OCI-LY3 (cell line): ENCODE results near the gene RER1.

Experiments used
- H2AFZ ChIP-seq: fragments of 200-600, 300-600 bp; shearing (Covaris generic); 2 replicates; pipeline ENCODE4 v1.6.0; 2014; ENCODE audit warnings: antibody characterized with exemption, low read depth, low read length
- H3K27ac ChIP-seq: fragments of 200-600, 300-600 bp; sonication (generic); 2 replicates; pipeline ENCODE4 v1.5.1; 2014; ENCODE audit warnings: mild to moderate bottlenecking, low read length, moderate library complexity, mixed read lengths
- H3K27me3 ChIP-seq: fragments of 200-600, 300-600 bp; sonication (generic); 2 replicates; pipeline ENCODE4 v1.6.1; 2014; ENCODE audit warnings: low read depth, low read length, mixed read lengths
- H3K36me3 ChIP-seq: fragments of 200-600, 300-600 bp; sonication (generic); replicated peaks from 2 replicates; pipeline ENCODE3; 2014; ENCODE audit warnings: low read depth, low read length, mixed read lengths
- H3K4me1 ChIP-seq: fragments of 300-600, 200-600 bp; sonication (generic); 2 replicates; pipeline ENCODE4 v1.6.1; 2014; ENCODE audit warnings: low read length, mixed read lengths
- H3K4me2 ChIP-seq: fragments of 200-600, 300-600 bp; sonication (generic); 2 replicates; pipeline ENCODE4 v1.6.1; 2014; ENCODE audit warnings: low read length, mixed read lengths
- H3K4me3 ChIP-seq: fragments of 300-600, 200-600 bp; sonication (generic); 2 replicates; pipeline ENCODE4 v1.5.1; 2014; ENCODE audit warnings: antibody characterized with exemption, mild to moderate bottlenecking, low read length, moderate library complexity
- H3K79me2 ChIP-seq: fragments of 300-600, 200-600 bp; shearing (Covaris generic); 2 replicates; pipeline ENCODE4 v1.6.1; 2014; ENCODE audit warnings: mild to moderate bottlenecking, low read length, mixed read lengths
- H3K9ac ChIP-seq: fragments of 300-600, 200-600 bp; shearing (Covaris generic); 2 replicates; pipeline ENCODE4 v1.6.0; 2014; ENCODE audit warnings: mild to moderate bottlenecking, low read length, moderate library complexity
- H3K9me3 ChIP-seq: fragments of 200-600, 300-600 bp; shearing (Covaris generic); 2 replicates; pipeline ENCODE4 v1.6.1; 2014; ENCODE audit warnings: low read length, mixed read lengths; ENCODE audit not compliant: insufficient read depth
- H4K20me1 ChIP-seq: fragments of 200-600, 300-600 bp; sonication (generic); 2 replicates; pipeline ENCODE4 v1.6.1; 2016; ENCODE audit warnings: low read length, mixed read lengths; ENCODE audit not compliant: insufficient read depth
- EZH2phosphoT487 ChIP-seq: fragments of 200-600 bp; shearing (Covaris generic); IDR thresholded peaks from 2 replicates; pipeline ENCODE4 v1.6.1; 2018; ENCODE audit warnings: antibody characterized with exemption, mixed run types, low read depth
- TF ChIP-seq, protein P1 (sequence below): fragments of 200-600, 300-600 bp; sonication (generic); IDR thresholded peaks from 2 replicates; pipeline ENCODE4 v1.5.1; 2014; ENCODE audit warnings: antibody characterized with exemption, low read length, low read depth

Gene RER1

DNA sequence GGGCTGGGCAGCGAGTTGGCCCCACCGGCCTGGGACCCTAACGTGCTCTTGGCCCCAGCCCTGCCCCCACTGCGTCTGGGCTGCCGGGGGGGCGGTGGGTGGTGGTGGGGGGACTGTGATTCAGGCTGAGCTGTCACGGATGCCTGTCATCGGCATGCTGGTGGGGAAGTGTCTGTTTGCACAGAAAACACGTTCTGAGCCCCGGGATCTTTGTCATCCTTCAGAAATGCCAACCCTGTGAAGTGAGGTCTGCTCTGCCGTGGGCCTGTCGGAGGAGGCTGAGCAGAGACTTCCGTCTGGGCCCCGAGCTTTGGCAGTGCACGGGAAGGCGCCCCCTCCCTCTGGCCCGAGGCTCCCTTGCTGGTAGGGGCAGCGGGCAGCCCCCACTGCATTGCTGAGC lies 60.1 kb downstream of the RER1 start:
- no peaks in the 10 kb centered on the region for H3K27me3 ChIP-seq
- H4K20me1 ChIP-seq: no peaks in the 10 kb centered on the region
- no peaks in the 10 kb centered on the region for H3K36me3 ChIP-seq
- no peak overlapping the region for H3K4me2 ChIP-seq
- H2AFZ ChIP-seq: no peak overlapping the region
- TF ChIP-seq, protein P1, sequence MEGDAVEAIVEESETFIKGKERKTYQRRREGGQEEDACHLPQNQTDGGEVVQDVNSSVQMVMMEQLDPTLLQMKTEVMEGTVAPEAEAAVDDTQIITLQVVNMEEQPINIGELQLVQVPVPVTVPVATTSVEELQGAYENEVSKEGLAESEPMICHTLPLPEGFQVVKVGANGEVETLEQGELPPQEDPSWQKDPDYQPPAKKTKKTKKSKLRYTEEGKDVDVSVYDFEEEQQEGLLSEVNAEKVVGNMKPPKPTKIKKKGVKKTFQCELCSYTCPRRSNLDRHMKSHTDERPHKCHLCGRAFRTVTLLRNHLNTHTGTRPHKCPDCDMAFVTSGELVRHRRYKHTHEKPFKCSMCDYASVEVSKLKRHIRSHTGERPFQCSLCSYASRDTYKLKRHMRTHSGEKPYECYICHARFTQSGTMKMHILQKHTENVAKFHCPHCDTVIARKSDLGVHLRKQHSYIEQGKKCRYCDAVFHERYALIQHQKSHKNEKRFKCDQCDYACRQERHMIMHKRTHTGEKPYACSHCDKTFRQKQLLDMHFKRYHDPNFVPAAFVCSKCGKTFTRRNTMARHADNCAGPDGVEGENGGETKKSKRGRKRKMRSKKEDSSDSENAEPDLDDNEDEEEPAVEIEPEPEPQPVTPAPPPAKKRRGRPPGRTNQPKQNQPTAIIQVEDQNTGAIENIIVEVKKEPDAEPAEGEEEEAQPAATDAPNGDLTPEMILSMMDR: no peak
- TF ChIP-seq EZH2phosphoT487: no peak
- no peaks in the 10 kb centered on the region for H3K79me2 ChIP-seq
- H3K27ac ChIP-seq: no peak overlapping the region
- no peak overlapping the region for H3K4me3 ChIP-seq
- H3K9me3 ChIP-seq: no peaks in the 10 kb centered on the region
- H3K4me1 ChIP-seq: no peaks in the 10 kb centered on the region
- H3K9ac ChIP-seq: no peak overlapping the region

DNA sequence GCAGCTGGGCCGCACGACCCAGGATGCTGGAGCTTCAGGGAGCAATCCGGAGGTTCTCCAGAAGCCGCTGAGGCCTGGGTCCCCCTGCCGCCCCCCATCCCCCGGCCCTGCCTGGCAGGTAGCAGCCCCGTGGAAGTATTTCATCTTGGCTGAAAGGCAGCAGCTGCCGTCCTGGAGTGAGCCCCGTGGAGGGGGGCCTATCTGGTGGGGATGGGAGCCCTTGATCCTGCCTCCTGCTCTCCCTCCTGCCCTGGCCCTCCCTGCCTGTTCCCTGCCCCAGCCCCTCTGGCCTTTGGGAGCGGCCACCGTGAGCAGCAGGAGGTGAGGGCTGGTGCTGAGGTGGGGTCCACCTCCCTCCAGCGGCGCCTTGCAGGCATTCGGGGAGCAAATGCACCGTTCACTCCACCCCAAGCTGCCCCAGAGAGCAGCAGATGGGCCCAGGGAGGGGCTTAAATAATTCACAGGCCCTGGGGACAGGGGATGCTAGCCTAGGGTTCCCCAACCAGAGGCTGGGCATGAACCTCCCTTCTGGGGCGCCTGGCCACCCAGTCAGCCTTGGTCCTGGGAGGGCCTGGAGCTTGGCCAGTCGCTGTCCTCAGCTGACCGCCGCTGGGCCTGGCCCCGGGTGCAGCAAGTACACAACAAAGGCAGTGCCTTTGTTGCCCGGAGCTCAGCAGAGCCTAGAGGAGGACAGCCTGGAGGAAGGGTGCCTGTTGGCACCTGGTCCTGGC lies 60.7 kb downstream of the RER1 start:
- H3K27ac ChIP-seq: no peak overlapping the region
- H3K79me2 ChIP-seq: no peaks in the 10 kb centered on the region
- no peaks in the 10 kb centered on the region for H3K4me1 ChIP-seq
- H3K36me3 ChIP-seq: no peaks in the 10 kb centered on the region
- no peak overlapping the region for H3K9ac ChIP-seq
- no peak overlapping the region for H2AFZ ChIP-seq
- H3K4me3 ChIP-seq: no peak overlapping the region
- H3K27me3 ChIP-seq: no peaks in the 10 kb centered on the region
- H3K9me3 ChIP-seq: no peaks in the 10 kb centered on the region
- no peaks in the 10 kb centered on the region for H4K20me1 ChIP-seq
- H3K4me2 ChIP-seq: no peak overlapping the region
- no peak for TF ChIP-seq EZH2phosphoT487
- TF ChIP-seq, protein P1: no peak

DNA sequence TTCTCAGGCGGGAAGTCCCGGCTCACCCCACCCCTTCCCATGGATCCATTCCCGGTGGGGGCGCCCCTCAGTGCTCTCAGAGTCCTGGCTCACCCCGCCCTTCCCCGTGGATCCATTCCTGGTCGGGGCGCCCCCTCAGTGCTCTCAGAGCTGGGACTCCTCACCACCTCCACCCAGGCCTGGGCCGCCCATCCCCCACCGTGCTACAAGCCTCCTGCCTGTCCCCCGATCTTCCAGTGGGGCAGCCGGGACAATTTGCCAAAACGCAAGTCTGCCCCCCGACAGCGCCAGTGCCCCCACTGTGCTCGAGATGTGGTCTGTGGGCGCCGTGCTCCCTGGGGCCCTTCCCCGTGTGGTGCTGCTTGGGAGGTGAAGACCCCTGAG lies 61.3 kb downstream of the RER1 start:
- Histone ChIP-seq H3K4me2 (no peak overlapping the region), H3K27ac (no peak overlapping the region), H3K9ac (no peak overlapping the region), H3K4me1 (no peaks in the 10 kb centered on the region), H3K4me3 (no peak overlapping the region), H4K20me1 (no peaks in the 10 kb centered on the region), H3K27me3 (no peaks in the 10 kb centered on the region), H3K9me3 (no peaks in the 10 kb centered on the region), H3K79me2 (no peaks in the 10 kb centered on the region), H2AFZ (no peak overlapping the region), H3K36me3 (no peaks in the 10 kb centered on the region)
- no peak for TF ChIP-seq EZH2phosphoT487
- TF ChIP-seq, protein P1: no peak

DNA sequence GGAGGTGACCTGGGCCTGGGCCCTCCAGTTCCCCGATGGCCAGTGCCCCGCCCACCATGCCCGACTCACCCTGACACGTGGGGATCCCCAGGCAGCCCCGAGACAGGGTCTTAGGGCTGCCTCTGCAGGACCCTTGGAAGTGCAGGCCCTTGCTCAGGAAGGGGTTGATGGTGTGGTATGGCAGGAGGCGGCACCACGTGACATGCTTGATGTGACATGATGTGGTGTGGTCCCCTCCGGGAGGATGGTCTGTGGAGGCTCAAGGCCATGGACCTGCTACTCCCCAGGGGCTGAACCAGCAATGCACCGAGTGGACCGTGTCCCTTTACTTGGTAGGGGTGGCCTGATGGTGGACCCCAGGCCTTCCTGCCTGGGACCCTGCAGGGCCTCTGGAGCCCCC lies 62.6 kb downstream of the RER1 start:
- no peak overlapping the region for H2AFZ ChIP-seq
- H3K4me3 ChIP-seq: no peak overlapping the region
- no peaks in the 10 kb centered on the region for H3K79me2 ChIP-seq
- no peak overlapping the region for H3K4me2 ChIP-seq
- H3K27ac ChIP-seq: no peak overlapping the region
- H3K9me3 ChIP-seq: no peaks in the 10 kb centered on the region
- H3K27me3 ChIP-seq: no peaks in the 10 kb centered on the region
- no peaks in the 10 kb centered on the region for H3K36me3 ChIP-seq
- no peak for TF ChIP-seq EZH2phosphoT487
- TF ChIP-seq, protein P1: no peak
- no peak overlapping the region for H3K9ac ChIP-seq
- no peaks in the 10 kb centered on the region for H3K4me1 ChIP-seq
- H4K20me1 ChIP-seq: no peaks in the 10 kb centered on the region
